OCI-LY3 (cell line): ENCODE measurements around the gene MTHFD1.
A peak's percentile ranks its signal among the peaks of the same experiment; 100 is the strongest.
"Not testable (repeated sequence)": the region's sequence is repeated elsewhere in the genome, so short reads cannot be mapped to it uniquely, and the experiment has no call there.

Source experiments
- H2AFZ ChIP-seq: fragments of 200-600, 300-600 bp; shearing (Covaris generic); 2 replicates; pipeline ENCODE4 v1.6.0; 2014; ENCODE audit warnings: antibody characterized with exemption, low read depth, low read length
- H3K27ac ChIP-seq: fragments of 200-600, 300-600 bp; sonication (generic); 2 replicates; pipeline ENCODE4 v1.5.1; 2014; ENCODE audit warnings: mild to moderate bottlenecking, low read length, moderate library complexity, mixed read lengths
- H3K27me3 ChIP-seq: fragments of 200-600, 300-600 bp; sonication (generic); 2 replicates; pipeline ENCODE4 v1.6.1; 2014; ENCODE audit warnings: low read depth, low read length, mixed read lengths
- H3K36me3 ChIP-seq: fragments of 200-600, 300-600 bp; sonication (generic); replicated peaks from 2 replicates; pipeline ENCODE3; 2014; ENCODE audit warnings: low read depth, low read length, mixed read lengths
- H3K4me1 ChIP-seq: fragments of 300-600, 200-600 bp; sonication (generic); 2 replicates; pipeline ENCODE4 v1.6.1; 2014; ENCODE audit warnings: low read length, mixed read lengths
- H3K4me2 ChIP-seq: fragments of 200-600, 300-600 bp; sonication (generic); 2 replicates; pipeline ENCODE4 v1.6.1; 2014; ENCODE audit warnings: low read length, mixed read lengths
- H3K4me3 ChIP-seq: fragments of 300-600, 200-600 bp; sonication (generic); 2 replicates; pipeline ENCODE4 v1.5.1; 2014; ENCODE audit warnings: antibody characterized with exemption, mild to moderate bottlenecking, low read length, moderate library complexity
- H3K79me2 ChIP-seq: fragments of 300-600, 200-600 bp; shearing (Covaris generic); 2 replicates; pipeline ENCODE4 v1.6.1; 2014; ENCODE audit warnings: mild to moderate bottlenecking, low read length, mixed read lengths
- H3K9ac ChIP-seq: fragments of 300-600, 200-600 bp; shearing (Covaris generic); 2 replicates; pipeline ENCODE4 v1.6.0; 2014; ENCODE audit warnings: mild to moderate bottlenecking, low read length, moderate library complexity
- H3K9me3 ChIP-seq: fragments of 200-600, 300-600 bp; shearing (Covaris generic); 2 replicates; pipeline ENCODE4 v1.6.1; 2014; ENCODE audit warnings: low read length, mixed read lengths; ENCODE audit not compliant: insufficient read depth
- H4K20me1 ChIP-seq: fragments of 200-600, 300-600 bp; sonication (generic); 2 replicates; pipeline ENCODE4 v1.6.1; 2016; ENCODE audit warnings: low read length, mixed read lengths; ENCODE audit not compliant: insufficient read depth
- CTCF ChIP-seq: fragments of 200-600, 300-600 bp; sonication (generic); IDR thresholded peaks from 2 replicates; pipeline ENCODE4 v1.5.1; 2014; ENCODE audit warnings: antibody characterized with exemption, low read length, low read depth
- EZH2phosphoT487 ChIP-seq: fragments of 200-600 bp; shearing (Covaris generic); IDR thresholded peaks from 2 replicates; pipeline ENCODE4 v1.6.1; 2018; ENCODE audit warnings: antibody characterized with exemption, mixed run types, low read depth

Gene MTHFD1

GRCh38 chr14:64349741-64350490 lies 38.2 kb upstream of the MTHFD1 start:
- no peak for TF ChIP-seq CTCF
- no peak for TF ChIP-seq EZH2phosphoT487
- Histone ChIP-seq H3K27me3 (no peaks in the 10 kb centered on the region), H3K9me3 (no peaks in the 10 kb centered on the region), H4K20me1 (no peaks in the 10 kb centered on the region), H3K4me2 (peak overlapping the region; percentile 35), H3K27ac (no peak overlapping the region), H3K79me2 (no peaks in the 10 kb centered on the region), H3K36me3 (no peaks in the 10 kb centered on the region), H2AFZ (no peak overlapping the region), H3K9ac (no peak overlapping the region), H3K4me3 (no peak overlapping the region), H3K4me1 (peaks cover 4% of the 10 kb centered on the region)

DNA sequence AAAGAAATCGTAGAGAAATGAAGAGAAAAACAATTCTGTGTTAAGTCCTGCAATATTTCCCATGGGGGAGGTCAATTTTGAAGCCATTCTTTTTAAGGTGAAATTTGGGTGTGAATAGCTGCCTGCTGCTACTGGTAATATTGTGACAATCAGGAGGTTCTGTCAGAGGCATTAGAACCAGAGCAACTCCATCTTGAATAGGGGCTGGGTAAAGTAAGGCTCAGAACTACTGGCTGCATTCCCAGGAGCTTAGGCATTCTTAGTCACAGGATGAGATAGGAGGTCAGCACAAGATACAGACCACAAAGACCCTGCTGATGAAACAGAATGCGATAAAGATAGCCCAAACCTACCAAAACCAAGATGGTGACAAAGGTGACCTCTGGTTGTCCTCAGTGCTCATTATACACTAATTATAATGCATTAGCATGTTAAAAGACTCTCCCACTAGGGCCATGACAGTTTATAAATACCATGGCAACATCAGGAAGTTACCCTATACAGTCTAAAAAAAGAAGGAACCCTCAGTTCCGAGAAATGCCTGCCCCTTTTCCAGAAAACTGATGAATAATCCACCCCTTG lies 24.8 kb upstream of the MTHFD1 start:
- Histone ChIP-seq H3K27me3 (no peaks in the 10 kb centered on the region), H3K9ac (no peak overlapping the region), H3K4me2 (no peak overlapping the region)

GRCh38 chr14:64364907-64365306 lies 23.2 kb upstream of the MTHFD1 start:
- Histone ChIP-seq H3K27ac (no peak overlapping the region), H3K9ac (no peak overlapping the region), H4K20me1 (no peaks in the 10 kb centered on the region), H2AFZ (no peak overlapping the region), H3K4me2 (no peak overlapping the region), H3K27me3 (no peaks in the 10 kb centered on the region), H3K79me2 (no peaks in the 10 kb centered on the region), H3K36me3 (no peaks in the 10 kb centered on the region), H3K9me3 (no peaks in the 10 kb centered on the region), H3K4me1 (no peaks in the 10 kb centered on the region), H3K4me3 (no peak overlapping the region)
- TF ChIP-seq CTCF (no peak), EZH2phosphoT487 (no peak)

More for the DNA sequence above, 24.8 kb upstream of the MTHFD1 start:
- no peaks in the 10 kb centered on the region for H3K4me1 ChIP-seq
- no peaks in the 10 kb centered on the region for H3K36me3 ChIP-seq
- H2AFZ ChIP-seq, result no peak overlapping the region
- H3K9me3 ChIP-seq, result no peaks in the 10 kb centered on the region
- TF ChIP-seq EZH2phosphoT487, result no peak
- no peak for TF ChIP-seq CTCF
- H3K79me2 ChIP-seq, result no peaks in the 10 kb centered on the region
- no peaks in the 10 kb centered on the region for H4K20me1 ChIP-seq
- no peak overlapping the region for H3K4me3 ChIP-seq
- no peak overlapping the region for H3K27ac ChIP-seq

DNA sequence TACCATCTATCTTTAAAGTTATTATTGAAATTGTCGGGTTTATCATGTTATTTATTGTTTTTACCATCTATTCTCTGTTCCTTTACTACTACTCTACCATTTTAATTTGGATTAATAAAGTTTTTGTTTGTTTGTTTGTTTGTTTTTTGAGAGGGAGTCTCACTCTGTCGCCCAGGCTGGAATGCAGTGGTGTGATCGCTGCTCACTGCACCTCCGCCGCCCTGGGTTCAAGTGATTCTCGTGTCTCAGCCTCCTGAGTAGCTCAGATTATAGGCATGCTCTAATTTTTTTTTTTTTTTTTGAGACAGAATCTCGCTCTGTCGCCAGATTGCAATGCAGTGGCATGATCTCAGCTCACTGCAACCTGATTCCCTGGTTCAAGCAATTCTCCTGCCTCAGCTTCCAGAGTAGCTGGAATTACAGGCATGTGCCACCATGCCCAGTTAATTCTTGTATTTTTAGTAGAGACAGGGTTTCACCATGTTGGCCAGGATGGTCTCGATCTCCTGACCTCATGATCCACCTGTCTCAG lies 22.7 kb upstream of the MTHFD1 start:
- not testable (repeated sequence) for H3K4me1 ChIP-seq, H4K20me1 ChIP-seq, H3K4me3 ChIP-seq, H3K79me2 ChIP-seq, H3K4me2 ChIP-seq, H3K9me3 ChIP-seq, H3K27ac ChIP-seq, H3K27me3 ChIP-seq, H3K36me3 ChIP-seq, H3K9ac ChIP-seq, H2AFZ ChIP-seq
